ENCODE measurements around the gene GLOD4. TPM values are rescaled to one million over a fixed set of nuclear protein-coding genes. Genes with fewer than 3 reads are reported as not detected.

Gene GLOD4
- polyA plus RNA-seq, 1 experiment = 42.2 TPM

GRCh38 chr17:746783-747629 is 35.1 kb downstream of the GLOD4 start:
- ChIA-PET CTCF (no interaction called here), POLR2A (no interaction called here)
- DNase-seq (ENCODE audit: low read depth, low spot score) = no peak
- Histone ChIP-seq H3K27ac (ENCODE audit: low read depth, low read length) (no peak overlapping the region), H3K9me3 (ENCODE audit: control insufficient read depth, insufficient read depth, low read length) (peaks cover 10% of the 10 kb centered on the region), H3K4me3 (ENCODE audit: low read depth, low read length) (no peak overlapping the region), H3K27me3 (ENCODE audit: control insufficient read depth, insufficient read depth, low read length) (no peaks in the 10 kb centered on the region)
- TF ChIP-seq, protein P1, sequence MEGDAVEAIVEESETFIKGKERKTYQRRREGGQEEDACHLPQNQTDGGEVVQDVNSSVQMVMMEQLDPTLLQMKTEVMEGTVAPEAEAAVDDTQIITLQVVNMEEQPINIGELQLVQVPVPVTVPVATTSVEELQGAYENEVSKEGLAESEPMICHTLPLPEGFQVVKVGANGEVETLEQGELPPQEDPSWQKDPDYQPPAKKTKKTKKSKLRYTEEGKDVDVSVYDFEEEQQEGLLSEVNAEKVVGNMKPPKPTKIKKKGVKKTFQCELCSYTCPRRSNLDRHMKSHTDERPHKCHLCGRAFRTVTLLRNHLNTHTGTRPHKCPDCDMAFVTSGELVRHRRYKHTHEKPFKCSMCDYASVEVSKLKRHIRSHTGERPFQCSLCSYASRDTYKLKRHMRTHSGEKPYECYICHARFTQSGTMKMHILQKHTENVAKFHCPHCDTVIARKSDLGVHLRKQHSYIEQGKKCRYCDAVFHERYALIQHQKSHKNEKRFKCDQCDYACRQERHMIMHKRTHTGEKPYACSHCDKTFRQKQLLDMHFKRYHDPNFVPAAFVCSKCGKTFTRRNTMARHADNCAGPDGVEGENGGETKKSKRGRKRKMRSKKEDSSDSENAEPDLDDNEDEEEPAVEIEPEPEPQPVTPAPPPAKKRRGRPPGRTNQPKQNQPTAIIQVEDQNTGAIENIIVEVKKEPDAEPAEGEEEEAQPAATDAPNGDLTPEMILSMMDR (IDR thresholded peaks at IDR 0.05; ENCODE audit: low read depth, low read length) = no peak

GRCh38 chr17:746181-746580 is 35.9 kb downstream of the GLOD4 start:
- no peak for DNase-seq (ENCODE audit: low read depth, low spot score)
- POLR2A ChIA-PET = no interaction called here
- TF ChIP-seq, protein P1 (IDR thresholded peaks at IDR 0.05; ENCODE audit: low read depth, low read length) = no peak
- Histone ChIP-seq H3K27ac (ENCODE audit: low read depth, low read length) (no peak overlapping the region), H3K27me3 (ENCODE audit: control insufficient read depth, insufficient read depth, low read length) (no peaks in the 10 kb centered on the region), H3K9me3 (ENCODE audit: control insufficient read depth, insufficient read depth, low read length) (peaks cover 10% of the 10 kb centered on the region), H3K4me3 (ENCODE audit: low read depth, low read length) (no peak overlapping the region)
- CTCF ChIA-PET = no interaction called here

DNA sequence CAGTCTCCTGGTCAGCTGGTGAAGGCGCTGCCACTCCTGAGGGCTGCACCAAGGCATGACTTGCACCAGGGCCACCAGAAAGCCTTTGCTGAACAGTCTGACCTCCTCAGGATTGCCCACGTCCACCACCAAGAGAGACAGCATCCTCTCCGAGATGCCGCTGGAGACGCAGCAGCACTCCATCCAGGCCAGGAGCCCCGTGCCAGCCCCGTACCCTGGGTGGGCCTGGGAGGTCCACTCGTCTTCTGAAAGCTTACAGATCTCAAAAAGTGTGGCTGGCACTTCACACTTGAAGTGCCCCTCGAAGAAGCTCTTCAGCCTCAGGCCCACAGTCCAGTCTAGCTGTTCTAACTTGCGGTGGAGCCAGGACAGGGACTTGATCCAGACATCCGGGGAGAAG is 36.7 kb downstream of the GLOD4 start:
- no peak for DNase-seq (ENCODE audit: low read depth, low spot score)
- H3K27ac ChIP-seq (ENCODE audit: low read depth, low read length) = no peak overlapping the region
- ChIA-PET CTCF (no interaction called here), POLR2A (no interaction called here)
- TF ChIP-seq, protein P1 (IDR thresholded peaks at IDR 0.05; ENCODE audit: low read depth, low read length) = no peak
- H3K27me3 ChIP-seq (ENCODE audit: control insufficient read depth, insufficient read depth, low read length) = no peaks in the 10 kb centered on the region
- H3K4me3 ChIP-seq (ENCODE audit: low read depth, low read length) = no peak overlapping the region
- H3K9me3 ChIP-seq (ENCODE audit: control insufficient read depth, insufficient read depth, low read length) = peaks cover 10% of the 10 kb centered on the region

GRCh38 chr17:744937-745336 is 37.1 kb downstream of the GLOD4 start:
- ChIA-PET POLR2A (no interaction called here), CTCF (no interaction called here)
- Histone ChIP-seq H3K27me3 (ENCODE audit: control insufficient read depth, insufficient read depth, low read length) (no peaks in the 10 kb centered on the region), H3K27ac (ENCODE audit: low read depth, low read length) (no peak overlapping the region), H3K9me3 (ENCODE audit: control insufficient read depth, insufficient read depth, low read length) (peaks cover 10% of the 10 kb centered on the region), H3K4me3 (ENCODE audit: low read depth, low read length) (no peak overlapping the region)
- TF ChIP-seq, protein P1 (IDR thresholded peaks at IDR 0.05; ENCODE audit: low read depth, low read length) = no peak
- no peak for DNase-seq (ENCODE audit: low read depth, low spot score)

DNA sequence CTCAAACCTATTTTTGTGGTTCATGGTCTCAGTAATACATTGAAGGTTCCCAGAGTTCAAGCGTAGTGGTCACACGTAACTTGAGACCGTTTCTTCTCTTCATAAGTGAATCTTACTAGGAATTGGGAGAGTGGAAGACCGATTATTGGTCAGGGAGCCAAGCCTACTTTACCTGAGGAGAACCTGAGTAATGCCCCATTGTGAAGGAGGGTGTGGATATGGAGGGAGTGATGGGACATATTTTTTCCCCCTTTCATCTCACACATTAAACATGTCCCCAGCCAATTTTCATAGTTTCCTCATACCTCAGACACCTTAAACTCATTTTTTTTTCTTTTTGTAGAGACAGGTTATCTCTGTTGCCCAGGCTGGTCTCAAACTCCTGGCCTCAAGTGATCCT is 38.9 kb downstream of the GLOD4 start:
- ChIA-PET POLR2A (no interaction called here), CTCF (no interaction called here)
- H3K27me3 ChIP-seq (ENCODE audit: control insufficient read depth, insufficient read depth, low read length) = no peaks in the 10 kb centered on the region
- H3K9me3 ChIP-seq (ENCODE audit: control insufficient read depth, insufficient read depth, low read length) = peaks cover 5% of the 10 kb centered on the region; the same call in 1 of the 2 replicates
- TF ChIP-seq, protein P1 (IDR thresholded peaks at IDR 0.05; ENCODE audit: low read depth, low read length) = no peak
- DNase-seq (ENCODE audit: low read depth, low spot score) = no peak
- H3K27ac ChIP-seq (ENCODE audit: low read depth, low read length) = no peak overlapping the region
- H3K4me3 ChIP-seq (ENCODE audit: low read depth, low read length) = no peak overlapping the region
